H1 (cell line): Measurements from ENCODE around the gene STAC.

Source experiments
- CTCF ChIP-seq, 3 experiments: IDR thresholded peaks; 1 replicate in 2 of 3; 2 replicates in 1 of 3; pipeline versions ENCODE4 v1.5.1 to v1.6.1; 2011; ENCODE audit warnings: low read length in 3 of 3, mild to moderate bottlenecking in 3 of 3, inconsistent platforms in 2 of 3, low read depth in 1 of 3, moderate library complexity in 1 of 3; ENCODE audit not compliant: insufficient read depth in 1 of 3; ENCODE audit errors: control extremely low read depth in 1 of 3
- POLR2A ChIP-seq, 2 experiments: IDR thresholded peaks; 1 replicate in 1 of 2; 2 replicates in 1 of 2; pipeline ENCODE4 v1.6.1; 2011; ENCODE audit warnings: low read depth in 2 of 2, low read length in 2 of 2, mild to moderate bottlenecking in 2 of 2; ENCODE audit errors: control extremely low read depth in 1 of 2
- POLR2AphosphoS5 ChIP-seq: IDR thresholded peaks from 2 replicates; pipeline ENCODE4 v1.6.1; 2011; ENCODE audit warnings: low read depth, low read length
- RAD21 ChIP-seq, 2 experiments: IDR thresholded peaks in 1 of 2; conservative IDR thresholded peaks in 1 of 2; 2 replicates each; pipeline ENCODE4 v1.6.1; 2011; ENCODE audit warnings: low read depth in 2 of 2, low read length in 2 of 2, improper control_type of control experiment in 1 of 2, inconsistent platforms in 1 of 2, mild to moderate bottlenecking in 1 of 2, moderate library complexity in 1 of 2
- RFX5 ChIP-seq: IDR thresholded peaks from 2 replicates; pipeline ENCODE4 v1.6.1; 2011; ENCODE audit warnings: low read depth, low read length, improper control_type of control experiment, borderline replicate concordance
- SUZ12 ChIP-seq: fragments of 200-600 bp; sonication (generic); IDR thresholded peaks from 2 replicates; pipeline ENCODE4 v1.6.1; 2012; ENCODE audit warnings: mild to moderate bottlenecking, inconsistent platforms, low read length, moderate library complexity, mixed read lengths
- TBP ChIP-seq: IDR thresholded peaks from 2 replicates; pipeline ENCODE4 v1.6.1; 2011; ENCODE audit warnings: low read depth, low read length, improper control_type of control experiment

GRCh38 chr3:36446276-36446675 is 66.0 kb downstream of the STAC start:
- TF ChIP-seq CTCF (IDR thresholded peaks at IDR 0.05; ENCODE audit: control extremely low read depth in 1 of 3, insufficient read depth in 1 of 3, low read depth in 1 of 3, low read length in 3 of 3): no peak
- TF ChIP-seq SUZ12: no peak
- TF ChIP-seq TBP: no peak
- no peak for TF ChIP-seq POLR2A (IDR thresholded peaks at IDR 0.05; ENCODE audit: control extremely low read depth in 1 of 2, low read depth in 2 of 2, low read length in 2 of 2)
- TF ChIP-seq RAD21 (IDR thresholded peaks at IDR 0.05 in 1 of 2, conservative IDR thresholded peaks at IDR 0.05 in 1 of 2; ENCODE audit: low read depth in 2 of 2, low read length in 2 of 2): no peak
- no peak for TF ChIP-seq POLR2AphosphoS5
- TF ChIP-seq RFX5: no peak
